ENCODE results near the gene SGCD. TPM values are rescaled to one million over a fixed set of nuclear protein-coding genes. Genes with fewer than 3 reads are reported as not detected.

The SGCD gene
- total RNA-seq, 6 experiments from 2014 or later: 5.2 to 6.7 (median 6.4) TPM

- Mint-ChIP-seq H3K4me3 (no peak overlapping the region), H3K9me3 (no peaks in the 10 kb centered on the region), H3K36me3 (ENCODE audit: low read depth) (no peaks in the 10 kb centered on the region), H3K27ac (no peak overlapping the region), H3K27me3 (ENCODE audit: insufficient read depth) (no peaks in the 10 kb centered on the region), H3K4me1 (ENCODE audit: low read depth) (peaks cover 38% of the 10 kb centered on the region)
- no peak for TF ChIP-seq CTCF (IDR thresholded peaks at IDR 0.05)
- no peak for DNase-seq
Observed at GRCh38 chr5:156471893-156472292, 144.9 kb downstream of the SGCD start.

GRCh38 chr5:156473269-156473908, 146.4 kb downstream of the SGCD start:
- Mint-ChIP-seq H3K4me1 (ENCODE audit: low read depth) (peaks cover 38% of the 10 kb centered on the region), H3K27ac (peak overlapping the region; percentile 48; the same call in 1 of the 2 replicates), H3K27me3 (ENCODE audit: insufficient read depth) (peaks cover 3% of the 10 kb centered on the region; the same call in 1 of the 2 replicates), H3K9me3 (no peaks in the 10 kb centered on the region), H3K4me3 (no peak overlapping the region), H3K36me3 (ENCODE audit: low read depth) (no peaks in the 10 kb centered on the region)
- DNase-seq: peak; percentile 40
- TF ChIP-seq CTCF (IDR thresholded peaks at IDR 0.05): no peak

- no peak overlapping the region for H3K4me3 Mint-ChIP-seq
- H3K36me3 Mint-ChIP-seq (ENCODE audit: low read depth): no peaks in the 10 kb centered on the region
- TF ChIP-seq CTCF (IDR thresholded peaks at IDR 0.05): no peak
- no peaks in the 10 kb centered on the region for H3K9me3 Mint-ChIP-seq
- peaks cover 38% of the 10 kb centered on the region for H3K4me1 Mint-ChIP-seq (ENCODE audit: low read depth)
- DNase-seq: no peak
- peaks cover 3% of the 10 kb centered on the region; the same call in 1 of the 2 replicates for H3K27me3 Mint-ChIP-seq (ENCODE audit: insufficient read depth)
- H3K27ac Mint-ChIP-seq: 0 out of 2 replicates have a peak overlapping the region, but pooled peaks have one; percentile 7
Observed at GRCh38 chr5:156474251-156474650, 147.3 kb downstream of the SGCD start.

- H3K36me3 Mint-ChIP-seq (ENCODE audit: low read depth): no peaks in the 10 kb centered on the region
- DNase-seq: peak; percentile 78
- peak overlapping the region; percentile 47; the same call in 1 of the 2 replicates for H3K27ac Mint-ChIP-seq
- no peak for TF ChIP-seq CTCF (IDR thresholded peaks at IDR 0.05)
- H3K4me1 Mint-ChIP-seq (ENCODE audit: low read depth): peaks cover 38% of the 10 kb centered on the region
- H3K9me3 Mint-ChIP-seq: no peaks in the 10 kb centered on the region
- no peak overlapping the region for H3K4me3 Mint-ChIP-seq
- H3K27me3 Mint-ChIP-seq (ENCODE audit: insufficient read depth): peaks cover 3% of the 10 kb centered on the region; the same call in 1 of the 2 replicates
Observed at GRCh38 chr5:156475182-156476157, 148.5 kb downstream of the SGCD start.

GRCh38 chr5:156476158-156476551, 149.2 kb downstream of the SGCD start:
- H3K4me1 Mint-ChIP-seq (ENCODE audit: low read depth): peaks cover 39% of the 10 kb centered on the region
- DNase-seq: no peak
- no peak overlapping the region for H3K4me3 Mint-ChIP-seq
- H3K27me3 Mint-ChIP-seq (ENCODE audit: insufficient read depth): peaks cover 3% of the 10 kb centered on the region; the same call in 1 of the 2 replicates
- H3K36me3 Mint-ChIP-seq (ENCODE audit: low read depth): no peaks in the 10 kb centered on the region
- no peak for TF ChIP-seq CTCF (IDR thresholded peaks at IDR 0.05)
- H3K27ac Mint-ChIP-seq: peak overlapping the region; percentile 47; the same call in 1 of the 2 replicates
- H3K9me3 Mint-ChIP-seq: no peaks in the 10 kb centered on the region; the same call in 1 of the 2 replicates
